ENCODE measurements around the gene PLIN1.
"Not testable (repeated sequence)": the region's sequence is repeated elsewhere in the genome, so short reads cannot be mapped to it uniquely, and the experiment has no call there.

The PLIN1 gene

GRCh38 chr15:89690276-89691218, 11.4 kb upstream of the PLIN1 start, which contains the start of the genes PEX11A and WDR93:
PEX11A (minus strand) TSS chr15:89690754; CDS start chr15:89690632, 122 bp downstream.
WDR93 (plus strand) TSS chr15:89690811; CDS start chr15:89701747, 10,936 bp downstream.
- Histone ChIP-seq H3K9ac (ENCODE audit: low read depth, low read length) (0 out of 2 replicates have a peak within 1 kb of the TSS, but pooled peaks have one; percentile 19), H3K4me3 (ENCODE audit: low read depth, low read length) (peak within 1 kb of the TSS; percentile 90), H3K4me1 (ENCODE audit: control insufficient read depth, insufficient read depth, low read length) (no peaks in the 10 kb centered on the region), H3K27ac (ENCODE audit: low read depth, low read length) (no peak within 1 kb of the TSS), H3K36me3 (ENCODE audit: control insufficient read depth, insufficient read depth, low read length) (no peaks in the 10 kb centered on the region), H3K9me3 (ENCODE audit: control insufficient read depth, insufficient read depth, low read length) (no peaks in the 10 kb centered on the region), H3K27me3 (ENCODE audit: control insufficient read depth, insufficient read depth, low read length) (peaks cover 3% of the 10 kb centered on the region; the same call in 1 of the 2 replicates)

- H3K9me3 ChIP-seq (ENCODE audit: control insufficient read depth, insufficient read depth, low read length); H3K27me3 ChIP-seq (ENCODE audit: control insufficient read depth, insufficient read depth, low read length); H3K36me3 ChIP-seq (ENCODE audit: control insufficient read depth, insufficient read depth, low read length); H3K27ac ChIP-seq (ENCODE audit: low read depth, low read length); H3K9ac ChIP-seq (ENCODE audit: low read depth, low read length); H3K4me1 ChIP-seq (ENCODE audit: control insufficient read depth, insufficient read depth, low read length): not testable (repeated sequence)
- H3K4me3 ChIP-seq (ENCODE audit: low read depth, low read length) = peak overlapping the region; percentile 90
These were observed 10.7 kb upstream of the PLIN1 start for GRCh38 chr15:89689930-89690275.

DNA sequence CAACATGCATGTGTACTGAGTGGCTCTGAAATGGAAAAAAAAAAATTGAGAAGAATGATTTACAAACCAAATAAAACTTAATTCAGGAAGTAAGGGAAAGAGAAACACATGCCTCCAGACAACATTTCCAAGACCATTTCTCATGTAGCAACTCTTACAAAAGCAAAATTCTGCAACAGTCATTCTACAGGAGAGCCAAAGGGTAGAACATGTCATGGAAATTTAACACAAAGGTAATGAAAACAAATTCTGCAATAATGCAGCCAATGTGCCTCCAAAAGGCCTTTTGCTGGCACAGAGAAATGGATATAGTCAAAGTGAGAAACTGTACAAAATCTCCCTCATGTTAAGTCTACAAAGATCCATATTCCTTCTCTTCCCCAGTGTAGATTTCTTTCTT, 7.4 kb upstream of the PLIN1 start:
- no peaks in the 10 kb centered on the region for H3K36me3 ChIP-seq (ENCODE audit: control insufficient read depth, insufficient read depth, low read length)
- no peaks in the 10 kb centered on the region for H3K9me3 ChIP-seq (ENCODE audit: control insufficient read depth, insufficient read depth, low read length)
- no peak overlapping the region for H3K9ac ChIP-seq (ENCODE audit: low read depth, low read length)
- H3K4me3 ChIP-seq (ENCODE audit: low read depth, low read length) = no peak overlapping the region
- no peaks in the 10 kb centered on the region for H3K4me1 ChIP-seq (ENCODE audit: control insufficient read depth, insufficient read depth, low read length)
- no peak overlapping the region for H3K27ac ChIP-seq (ENCODE audit: low read depth, low read length)
- H3K27me3 ChIP-seq (ENCODE audit: control insufficient read depth, insufficient read depth, low read length) = no peaks in the 10 kb centered on the region

GRCh38 chr15:89685995-89686394, 6.8 kb upstream of the PLIN1 start:
- Histone ChIP-seq H3K27me3 (ENCODE audit: control insufficient read depth, insufficient read depth, low read length) (no peaks in the 10 kb centered on the region), H3K36me3 (ENCODE audit: control insufficient read depth, insufficient read depth, low read length) (no peaks in the 10 kb centered on the region), H3K9me3 (ENCODE audit: control insufficient read depth, insufficient read depth, low read length) (no peaks in the 10 kb centered on the region), H3K27ac (ENCODE audit: low read depth, low read length) (no peak overlapping the region), H3K4me1 (ENCODE audit: control insufficient read depth, insufficient read depth, low read length) (no peaks in the 10 kb centered on the region), H3K4me3 (ENCODE audit: low read depth, low read length) (no peak overlapping the region), H3K9ac (ENCODE audit: low read depth, low read length) (no peak overlapping the region)

GRCh38 chr15:89681146-89681545, 2.0 kb upstream of the PLIN1 start:
- Histone ChIP-seq H3K27me3 (ENCODE audit: control insufficient read depth, insufficient read depth, low read length) (no peaks in the 10 kb centered on the region), H3K36me3 (ENCODE audit: control insufficient read depth, insufficient read depth, low read length) (no peaks in the 10 kb centered on the region), H3K4me3 (ENCODE audit: low read depth, low read length) (no peak overlapping the region), H3K4me1 (ENCODE audit: control insufficient read depth, insufficient read depth, low read length) (no peaks in the 10 kb centered on the region), H3K9me3 (ENCODE audit: control insufficient read depth, insufficient read depth, low read length) (no peaks in the 10 kb centered on the region), H3K27ac (ENCODE audit: low read depth, low read length) (no peak overlapping the region), H3K9ac (ENCODE audit: low read depth, low read length) (no peak overlapping the region)

DNA sequence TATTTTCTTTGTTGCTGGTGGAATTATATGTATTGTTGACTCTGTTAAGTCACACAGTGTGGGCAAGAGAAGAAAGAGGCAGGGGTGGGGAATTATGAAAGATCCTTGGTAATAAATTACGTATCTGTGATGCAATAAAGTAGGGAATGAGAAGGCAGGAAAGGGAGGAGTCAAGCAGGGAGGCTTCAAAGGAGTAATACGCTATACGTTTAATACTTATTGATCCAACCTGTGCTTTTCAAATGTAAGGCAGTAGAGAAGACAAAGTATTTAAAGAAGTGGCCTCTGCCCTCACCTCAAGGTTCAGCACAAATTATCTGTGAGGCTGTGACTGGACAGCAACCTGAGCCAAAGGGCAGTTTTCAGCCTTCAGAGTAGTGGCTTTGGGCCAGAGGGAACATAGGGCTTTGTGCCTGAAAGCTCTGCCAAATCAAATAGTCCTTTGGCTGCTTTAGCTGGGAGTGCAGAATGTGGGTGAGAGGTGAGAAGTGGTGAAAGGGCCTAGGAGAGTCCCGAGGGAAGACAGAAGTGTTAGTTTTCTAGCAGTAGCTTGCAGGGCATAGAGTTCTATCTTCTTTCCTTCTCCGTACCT, 1.2 kb upstream of the PLIN1 start:
- Histone ChIP-seq H3K9ac (ENCODE audit: low read depth, low read length) (no peak overlapping the region), H3K27me3 (ENCODE audit: control insufficient read depth, insufficient read depth, low read length) (no peaks in the 10 kb centered on the region), H3K4me3 (ENCODE audit: low read depth, low read length) (no peak overlapping the region), H3K36me3 (ENCODE audit: control insufficient read depth, insufficient read depth, low read length) (no peaks in the 10 kb centered on the region), H3K27ac (ENCODE audit: low read depth, low read length) (no peak overlapping the region), H3K9me3 (ENCODE audit: control insufficient read depth, insufficient read depth, low read length) (no peaks in the 10 kb centered on the region), H3K4me1 (ENCODE audit: control insufficient read depth, insufficient read depth, low read length) (no peaks in the 10 kb centered on the region)

- H3K4me1 ChIP-seq (ENCODE audit: control insufficient read depth, insufficient read depth, low read length) = no peaks in the 10 kb centered on the region
- H3K9me3 ChIP-seq (ENCODE audit: control insufficient read depth, insufficient read depth, low read length) = no peaks in the 10 kb centered on the region
- H3K9ac ChIP-seq (ENCODE audit: low read depth, low read length) = no peak overlapping the region
- H3K27me3 ChIP-seq (ENCODE audit: control insufficient read depth, insufficient read depth, low read length) = no peaks in the 10 kb centered on the region
- H3K36me3 ChIP-seq (ENCODE audit: control insufficient read depth, insufficient read depth, low read length) = no peaks in the 10 kb centered on the region
- H3K4me3 ChIP-seq (ENCODE audit: low read depth, low read length) = no peak overlapping the region
- no peak overlapping the region for H3K27ac ChIP-seq (ENCODE audit: low read depth, low read length)
These were observed 1.8 kb downstream of the PLIN1 start for GRCh38 chr15:89677381-89677780.

DNA sequence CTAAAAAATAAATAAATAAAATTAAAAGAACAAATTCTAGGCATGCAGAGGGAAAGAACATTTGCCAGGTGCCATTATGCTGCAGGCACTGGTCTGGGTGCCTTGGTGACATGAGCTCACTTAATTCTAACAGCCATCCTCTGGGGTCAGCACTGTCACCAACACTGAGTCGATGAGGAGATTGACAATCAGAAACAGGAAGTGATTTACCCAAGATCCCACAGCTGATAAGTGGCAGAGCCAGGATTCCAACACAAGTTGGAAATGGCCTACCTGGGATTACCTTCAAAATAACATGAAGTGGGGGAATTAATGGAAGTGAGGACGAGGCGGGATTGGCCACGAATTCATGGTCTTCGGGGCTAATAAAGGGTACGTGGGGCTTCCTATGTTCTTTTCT, 3.6 kb downstream of the PLIN1 start:
- Histone ChIP-seq H3K36me3 (ENCODE audit: control insufficient read depth, insufficient read depth, low read length) (no peaks in the 10 kb centered on the region), H3K4me1 (ENCODE audit: control insufficient read depth, insufficient read depth, low read length) (no peaks in the 10 kb centered on the region), H3K27me3 (ENCODE audit: control insufficient read depth, insufficient read depth, low read length) (0 out of 2 replicates have a peak, but pooled peaks cover 2% of the 10 kb centered on the region), H3K4me3 (ENCODE audit: low read depth, low read length) (no peak overlapping the region), H3K9me3 (ENCODE audit: control insufficient read depth, insufficient read depth, low read length) (no peaks in the 10 kb centered on the region), H3K9ac (ENCODE audit: low read depth, low read length) (no peak overlapping the region), H3K27ac (ENCODE audit: low read depth, low read length) (no peak overlapping the region)

GRCh38 chr15:89674526-89674925, 4.6 kb downstream of the PLIN1 start:
- H3K4me3 ChIP-seq (ENCODE audit: low read depth, low read length) = no peak overlapping the region
- no peaks in the 10 kb centered on the region for H3K9me3 ChIP-seq (ENCODE audit: control insufficient read depth, insufficient read depth, low read length)
- no peaks in the 10 kb centered on the region for H3K36me3 ChIP-seq (ENCODE audit: control insufficient read depth, insufficient read depth, low read length)
- no peak overlapping the region for H3K9ac ChIP-seq (ENCODE audit: low read depth, low read length)
- 0 out of 2 replicates have a peak, but pooled peaks cover 2% of the 10 kb centered on the region for H3K27me3 ChIP-seq (ENCODE audit: control insufficient read depth, insufficient read depth, low read length)
- no peaks in the 10 kb centered on the region for H3K4me1 ChIP-seq (ENCODE audit: control insufficient read depth, insufficient read depth, low read length)
- no peak overlapping the region for H3K27ac ChIP-seq (ENCODE audit: low read depth, low read length)

DNA sequence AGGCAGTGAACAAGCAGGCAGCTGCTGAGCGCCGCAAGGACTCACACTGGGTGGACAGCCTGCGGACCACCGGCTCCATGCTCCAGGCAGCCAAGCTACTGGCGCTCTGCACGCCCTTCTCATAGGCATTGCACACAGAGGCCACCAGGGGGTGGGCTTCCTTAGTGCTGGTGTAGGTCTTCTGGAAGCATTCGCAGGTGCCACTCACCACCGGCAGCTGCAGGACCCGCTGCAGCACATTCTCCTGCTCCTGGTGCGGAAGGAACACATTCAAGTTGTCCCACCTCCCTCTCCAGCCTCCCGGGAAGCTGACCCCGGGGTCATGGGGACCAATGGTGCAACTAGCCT, 6.0 kb downstream of the PLIN1 start:
- H3K9me3 ChIP-seq (ENCODE audit: control insufficient read depth, insufficient read depth, low read length) = no peaks in the 10 kb centered on the region
- H3K27me3 ChIP-seq (ENCODE audit: control insufficient read depth, insufficient read depth, low read length) = 0 out of 2 replicates have a peak, but pooled peaks cover 2% of the 10 kb centered on the region
- H3K4me3 ChIP-seq (ENCODE audit: low read depth, low read length) = no peak overlapping the region
- H3K36me3 ChIP-seq (ENCODE audit: control insufficient read depth, insufficient read depth, low read length) = no peaks in the 10 kb centered on the region
- H3K27ac ChIP-seq (ENCODE audit: low read depth, low read length) = no peak overlapping the region
- no peaks in the 10 kb centered on the region for H3K4me1 ChIP-seq (ENCODE audit: control insufficient read depth, insufficient read depth, low read length)
- H3K9ac ChIP-seq (ENCODE audit: low read depth, low read length) = no peak overlapping the region

Measured in HUES48 (cell line).